H9 (cell line): ENCODE measurements around the gene PFKFB2. TPM values are rescaled to one million over a fixed set of nuclear protein-coding genes. Genes with fewer than 3 reads are reported as not detected.

Source experiments
- DNase-seq: peaks from one replicate; pipeline ENCODE4 v3.0.0-alpha.2; 2017
- H2AFZ ChIP-seq: one replicate; pipeline ENCODE4 v1.6.1; 2013; ENCODE audit warnings: mild to moderate bottlenecking, low read length, control low read depth, moderate library complexity
- H2AK5ac ChIP-seq: 2 replicates; pipeline ENCODE4 v1.6.1; 2013; ENCODE audit warnings: low read length, control low read depth, mixed read lengths; ENCODE audit not compliant: insufficient read length
- H2BK120ac ChIP-seq: one replicate; pipeline ENCODE4 v1.6.1; 2013; ENCODE audit warnings: low read depth, mild to moderate bottlenecking, low read length, control low read depth, inconsistent platforms; ENCODE audit not compliant: poor library complexity, severe bottlenecking
- H2BK12ac ChIP-seq: 2 replicates; pipeline ENCODE4 v1.6.1; 2013; ENCODE audit warnings: low read length, control low read depth, mixed read lengths, low read depth; ENCODE audit not compliant: insufficient read length
- H2BK15ac ChIP-seq: 2 replicates; pipeline ENCODE4 v1.6.1; 2013; ENCODE audit warnings: low read depth, low read length, control low read depth
- H2BK20ac ChIP-seq: one replicate; pipeline ENCODE4 v1.6.1; 2013; ENCODE audit warnings: low read depth, mild to moderate bottlenecking, low read length, control low read depth, inconsistent platforms; ENCODE audit not compliant: poor library complexity, severe bottlenecking
- H2BK5ac ChIP-seq: 2 replicates; pipeline ENCODE4 v1.6.1; 2013; ENCODE audit warnings: low read length, control low read depth, mixed read lengths; ENCODE audit not compliant: insufficient read length
- H3K14ac ChIP-seq: 2 replicates; pipeline ENCODE4 v1.6.1; 2013; ENCODE audit warnings: low read length, control low read depth; ENCODE audit not compliant: insufficient read depth
- H3K18ac ChIP-seq: 2 replicates; pipeline ENCODE4 v1.6.1; 2013; ENCODE audit warnings: low read depth, mild to moderate bottlenecking, mixed read lengths, low read length, control low read depth; ENCODE audit not compliant: insufficient read length
- H3K23ac ChIP-seq: 2 replicates; pipeline ENCODE4 v1.6.1; 2013; ENCODE audit warnings: low read length, control low read depth, mixed read lengths, low read depth; ENCODE audit not compliant: insufficient read length
- H3K23me2 ChIP-seq: 2 replicates; pipeline ENCODE4 v1.6.1; 2013; ENCODE audit warnings: low read depth, mild to moderate bottlenecking, mixed read lengths, low read length, control low read depth; ENCODE audit not compliant: insufficient read length, poor library complexity, severe bottlenecking
- H3K27ac ChIP-seq: 2 replicates; pipeline ENCODE4 v1.5.1; 2013; ENCODE audit warnings: low read length, control low read depth, mixed read lengths, low read depth; ENCODE audit not compliant: insufficient read length
- H3K27me3 ChIP-seq: 2 replicates; pipeline ENCODE4 v1.6.1; 2013; ENCODE audit warnings: low read length, control low read depth, inconsistent platforms; ENCODE audit not compliant: insufficient read depth
- H3K4ac ChIP-seq: 2 replicates; pipeline ENCODE4 v1.6.1; 2013; ENCODE audit warnings: low read depth, mild to moderate bottlenecking, control low read depth, inconsistent platforms, low read length, moderate library complexity
- H3K4me1 ChIP-seq: 2 replicates; pipeline ENCODE4 v1.6.1; 2013; ENCODE audit warnings: low read length, control low read depth, inconsistent platforms; ENCODE audit not compliant: insufficient read depth
- H3K4me2 ChIP-seq: 2 replicates; pipeline ENCODE4 v1.6.1; 2013; ENCODE audit warnings: low read length, control low read depth, mixed read lengths; ENCODE audit not compliant: insufficient read length, insufficient read depth
- H3K56ac ChIP-seq: 2 replicates; pipeline ENCODE4 v1.6.1; 2013; ENCODE audit warnings: low read depth, mild to moderate bottlenecking, mixed read lengths, low read length, control low read depth; ENCODE audit not compliant: insufficient read length
- H3K79me1 ChIP-seq: 2 replicates; pipeline ENCODE4 v1.6.1; 2013; ENCODE audit warnings: low read depth, mild to moderate bottlenecking, moderate library complexity, low read length, control low read depth, inconsistent platforms; ENCODE audit not compliant: insufficient read depth, poor library complexity, severe bottlenecking
- H3K79me2 ChIP-seq: 2 replicates; pipeline ENCODE4 v1.6.1; 2013; ENCODE audit warnings: low read length, control low read depth, inconsistent platforms; ENCODE audit not compliant: insufficient read depth
- H3K9ac ChIP-seq: 2 replicates; pipeline ENCODE4 v1.6.1; 2013; ENCODE audit warnings: low read length, control low read depth, mixed read lengths; ENCODE audit not compliant: insufficient read length; ENCODE audit errors: extremely low read depth
- H3K9me3 ChIP-seq: one replicate; pipeline ENCODE4 v1.6.1; 2013; ENCODE audit warnings: low read depth, low read length, inconsistent platforms; ENCODE audit not compliant: control insufficient read depth
- H3T11ph ChIP-seq: one replicate; pipeline ENCODE4 v1.6.1; 2013; ENCODE audit warnings: mild to moderate bottlenecking, low read length, control low read depth, inconsistent platforms
- H4K20me1 ChIP-seq: one replicate; pipeline ENCODE4 v1.6.1; 2013; ENCODE audit not compliant: control insufficient read depth, insufficient read length, insufficient read depth
- H4K5ac ChIP-seq: 2 replicates; pipeline ENCODE4 v1.6.1; 2013; ENCODE audit warnings: low read depth, mild to moderate bottlenecking, mixed read lengths, low read length, control low read depth; ENCODE audit not compliant: insufficient read length
- H4K8ac ChIP-seq: replicated peaks from 2 replicates; pipeline ENCODE4 v1.6.1; 2013; ENCODE audit warnings: low read length, control low read depth, mixed read lengths, low read depth; ENCODE audit not compliant: insufficient read length
- H4K91ac ChIP-seq: 2 replicates; pipeline ENCODE4 v1.6.1; 2013; ENCODE audit warnings: low read depth, mild to moderate bottlenecking, moderate library complexity, mixed read lengths, low read length, control low read depth; ENCODE audit not compliant: insufficient read length
- H3K27ac Mint-ChIP-seq, 3 experiments: 2 replicates in 2 of 3; 3 replicates in 1 of 3; pipeline ENCODE4 v1.8.0; 2020 to 2021; ENCODE audit warnings: mixed read lengths in 3 of 3, mild to moderate bottlenecking in 1 of 3, moderate library complexity in 1 of 3
- H3K27me3 Mint-ChIP-seq: 2 replicates; pipeline ENCODE4 v1.8.0; 2021; ENCODE audit warnings: low read depth, mild to moderate bottlenecking, moderate library complexity, mixed read lengths
- H3K36me3 Mint-ChIP-seq, 3 experiments: 2 replicates in 2 of 3; 3 replicates in 1 of 3; pipeline ENCODE4 v1.8.0; 2020 to 2021; ENCODE audit warnings: low read depth in 3 of 3, mixed read lengths in 3 of 3; ENCODE audit not compliant: insufficient read depth in 1 of 3
- H3K4me1 Mint-ChIP-seq, 2 experiments: 2 replicates each; pipeline ENCODE4 v1.8.0; 2020; ENCODE audit warnings: mixed read lengths in 2 of 2
- H3K4me3 Mint-ChIP-seq, 2 experiments: 2 replicates in 1 of 2; 3 replicates in 1 of 2; pipeline ENCODE4 v1.8.0; 2020 to 2021; ENCODE audit warnings: mild to moderate bottlenecking in 2 of 2, mixed read lengths in 2 of 2, moderate library complexity in 1 of 2
- H3K9me3 Mint-ChIP-seq, 2 experiments: 2 replicates in 1 of 2; 3 replicates in 1 of 2; pipeline ENCODE4 v1.8.0; 2020; ENCODE audit warnings: mild to moderate bottlenecking in 2 of 2, mixed read lengths in 2 of 2, moderate library complexity in 1 of 2
- CTCF ChIP-seq: fragments of 200-600 bp; sonication (generic); conservative IDR thresholded peaks from 3 replicates; pipeline ENCODE4 v1.8.0; 2021; ENCODE audit warnings: antibody characterized with exemption, mild to moderate bottlenecking
- WGBS: extraction: QIAGEN DNeasy Blood & Tissue Kit; methylation state at CpG from one replicate; pipeline ENCODE4 v1.1.7; 2013; ENCODE audit warnings: missing lambda C conversion rate, low lambda C conversion rate, mixed read lengths; ENCODE audit not compliant: insufficient read length; ENCODE audit errors: extremely low coverage; 5-methylcytosine and 5-hydroxymethylcytosine counted together
- total RNA-seq: library from RNA; stranded (reverse); gene quantifications from 2 replicates; pipeline ENCODE4 v1.2.1, GENCODE V29; 2021

Gene PFKFB2
- total RNA-seq, 1 experiment from 2014 or later = 14.6 TPM

DNA sequence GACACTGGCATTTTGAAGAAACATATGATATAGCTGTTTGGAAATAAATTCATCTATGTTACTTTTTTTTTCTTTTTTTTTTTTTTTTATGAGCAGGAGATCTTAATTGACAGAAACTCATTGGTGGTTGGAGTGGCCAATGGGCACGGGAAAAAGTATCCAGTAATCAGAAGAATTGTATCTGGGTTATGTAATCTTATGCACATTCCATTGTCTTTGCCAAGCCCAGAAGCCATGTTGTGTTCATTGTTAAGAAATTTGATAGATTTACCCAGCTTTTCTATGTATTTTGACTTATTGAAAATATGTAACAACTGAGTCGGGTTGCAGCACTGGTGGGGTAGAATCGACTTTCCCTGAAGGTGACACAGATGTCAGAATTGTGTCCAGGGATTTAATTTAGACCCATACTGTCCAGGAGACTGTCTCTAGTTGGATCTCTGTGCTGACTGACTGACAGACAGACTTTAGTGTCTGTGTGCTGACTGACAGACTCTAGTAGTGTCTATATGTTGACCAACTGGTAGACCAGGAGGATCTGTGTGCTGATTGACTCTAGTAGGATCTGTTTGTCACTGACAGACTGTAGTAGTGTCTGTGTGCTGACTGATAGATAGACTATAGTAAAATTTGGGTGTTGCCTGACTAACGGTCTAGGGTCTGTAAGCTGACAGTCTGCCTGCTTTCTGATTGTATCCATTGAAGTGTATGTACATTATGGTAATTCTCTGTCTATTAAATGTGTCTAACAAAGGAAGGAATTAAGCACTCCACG lies 23.3 kb downstream of the PFKFB2 start:
- no peak overlapping the region for H3K14ac ChIP-seq
- no peak overlapping the region for H3K18ac ChIP-seq
- H2AK5ac ChIP-seq = no peak overlapping the region
- Mint-ChIP-seq H3K4me3 (no peak overlapping the region), H3K27me3 (no peaks in the 10 kb centered on the region), H3K4me1 (peaks cover 0 to 8% of the 10 kb centered on the region in 2 experiments; a peak in 1 of 4 replicates), H3K36me3 (peaks cover 0 to 7% (median 6%) of the 10 kb centered on the region in 3 experiments; a peak in 5 of 7 replicates), H3K9me3 (no peaks in the 10 kb centered on the region), H3K27ac (no peak overlapping the region)
- H4K20me1 ChIP-seq = no peaks in the 10 kb centered on the region
- H3K79me2 ChIP-seq = no peaks in the 10 kb centered on the region
- H3K23ac ChIP-seq = no peak overlapping the region
- H3K79me1 ChIP-seq = no peaks in the 10 kb centered on the region
- H2BK20ac ChIP-seq = no peak overlapping the region
- H3K27ac ChIP-seq = no peak overlapping the region
- TF ChIP-seq CTCF = no peak
- DNase-seq = no peak
- no peaks in the 10 kb centered on the region for H3K4me1 ChIP-seq
- H3K56ac ChIP-seq = no peak overlapping the region
- no peaks in the 10 kb centered on the region for H3K9me3 ChIP-seq
- H3K23me2 ChIP-seq = no peaks in the 10 kb centered on the region
- no peak overlapping the region for H4K5ac ChIP-seq
- no peak overlapping the region for H3T11ph ChIP-seq
- H4K91ac ChIP-seq = no peak overlapping the region
- no peak overlapping the region for H4K8ac ChIP-seq
- no peak overlapping the region for H3K9ac ChIP-seq
- no peak overlapping the region for H2BK120ac ChIP-seq
- H2AFZ ChIP-seq = no peak overlapping the region
- no CpG with 5 or more reads among the region's 5 CpGs for WGBS
- H3K4me2 ChIP-seq = no peak overlapping the region
- H2BK15ac ChIP-seq = no peak overlapping the region
- H3K27me3 ChIP-seq = no peaks in the 10 kb centered on the region
- no peak overlapping the region for H3K4ac ChIP-seq
- no peak overlapping the region for H2BK12ac ChIP-seq
- H2BK5ac ChIP-seq = no peak overlapping the region
